H9 (cell line): ENCODE data around the gene CCDC88A. TPM values are rescaled to one million over a fixed set of nuclear protein-coding genes. Genes with fewer than 3 reads are reported as not detected.
"Not testable (repeated sequence)": the region's sequence is repeated elsewhere in the genome, so short reads cannot be mapped to it uniquely, and the experiment has no call there.

Experiments
- DNase-seq: peaks from one replicate; pipeline ENCODE4 v3.0.0-alpha.2; 2017
- H2AFZ ChIP-seq: one replicate; pipeline ENCODE4 v1.6.1; 2013; ENCODE audit warnings: mild to moderate bottlenecking, low read length, control low read depth, moderate library complexity
- H2AK5ac ChIP-seq: 2 replicates; pipeline ENCODE4 v1.6.1; 2013; ENCODE audit warnings: low read length, control low read depth, mixed read lengths; ENCODE audit not compliant: insufficient read length
- H2BK120ac ChIP-seq: one replicate; pipeline ENCODE4 v1.6.1; 2013; ENCODE audit warnings: low read depth, mild to moderate bottlenecking, low read length, control low read depth, inconsistent platforms; ENCODE audit not compliant: poor library complexity, severe bottlenecking
- H2BK12ac ChIP-seq: 2 replicates; pipeline ENCODE4 v1.6.1; 2013; ENCODE audit warnings: low read length, control low read depth, mixed read lengths, low read depth; ENCODE audit not compliant: insufficient read length
- H2BK15ac ChIP-seq: 2 replicates; pipeline ENCODE4 v1.6.1; 2013; ENCODE audit warnings: low read depth, low read length, control low read depth
- H2BK20ac ChIP-seq: one replicate; pipeline ENCODE4 v1.6.1; 2013; ENCODE audit warnings: low read depth, mild to moderate bottlenecking, low read length, control low read depth, inconsistent platforms; ENCODE audit not compliant: poor library complexity, severe bottlenecking
- H2BK5ac ChIP-seq: 2 replicates; pipeline ENCODE4 v1.6.1; 2013; ENCODE audit warnings: low read length, control low read depth, mixed read lengths; ENCODE audit not compliant: insufficient read length
- H3K14ac ChIP-seq: 2 replicates; pipeline ENCODE4 v1.6.1; 2013; ENCODE audit warnings: low read length, control low read depth; ENCODE audit not compliant: insufficient read depth
- H3K18ac ChIP-seq: 2 replicates; pipeline ENCODE4 v1.6.1; 2013; ENCODE audit warnings: low read depth, mild to moderate bottlenecking, mixed read lengths, low read length, control low read depth; ENCODE audit not compliant: insufficient read length
- H3K23ac ChIP-seq: 2 replicates; pipeline ENCODE4 v1.6.1; 2013; ENCODE audit warnings: low read length, control low read depth, mixed read lengths, low read depth; ENCODE audit not compliant: insufficient read length
- H3K23me2 ChIP-seq: 2 replicates; pipeline ENCODE4 v1.6.1; 2013; ENCODE audit warnings: low read depth, mild to moderate bottlenecking, mixed read lengths, low read length, control low read depth; ENCODE audit not compliant: insufficient read length, poor library complexity, severe bottlenecking
- H3K27ac ChIP-seq: 2 replicates; pipeline ENCODE4 v1.5.1; 2013; ENCODE audit warnings: low read length, control low read depth, mixed read lengths, low read depth; ENCODE audit not compliant: insufficient read length
- H3K27me3 ChIP-seq: 2 replicates; pipeline ENCODE4 v1.6.1; 2013; ENCODE audit warnings: low read length, control low read depth, inconsistent platforms; ENCODE audit not compliant: insufficient read depth
- H3K4ac ChIP-seq: 2 replicates; pipeline ENCODE4 v1.6.1; 2013; ENCODE audit warnings: low read depth, mild to moderate bottlenecking, control low read depth, inconsistent platforms, low read length, moderate library complexity
- H3K4me1 ChIP-seq: 2 replicates; pipeline ENCODE4 v1.6.1; 2013; ENCODE audit warnings: low read length, control low read depth, inconsistent platforms; ENCODE audit not compliant: insufficient read depth
- H3K4me2 ChIP-seq: 2 replicates; pipeline ENCODE4 v1.6.1; 2013; ENCODE audit warnings: low read length, control low read depth, mixed read lengths; ENCODE audit not compliant: insufficient read length, insufficient read depth
- H3K56ac ChIP-seq: 2 replicates; pipeline ENCODE4 v1.6.1; 2013; ENCODE audit warnings: low read depth, mild to moderate bottlenecking, mixed read lengths, low read length, control low read depth; ENCODE audit not compliant: insufficient read length
- H3K79me1 ChIP-seq: 2 replicates; pipeline ENCODE4 v1.6.1; 2013; ENCODE audit warnings: low read depth, mild to moderate bottlenecking, moderate library complexity, low read length, control low read depth, inconsistent platforms; ENCODE audit not compliant: insufficient read depth, poor library complexity, severe bottlenecking
- H3K79me2 ChIP-seq: 2 replicates; pipeline ENCODE4 v1.6.1; 2013; ENCODE audit warnings: low read length, control low read depth, inconsistent platforms; ENCODE audit not compliant: insufficient read depth
- H3K9ac ChIP-seq: 2 replicates; pipeline ENCODE4 v1.6.1; 2013; ENCODE audit warnings: low read length, control low read depth, mixed read lengths; ENCODE audit not compliant: insufficient read length; ENCODE audit errors: extremely low read depth
- H3K9me3 ChIP-seq: one replicate; pipeline ENCODE4 v1.6.1; 2013; ENCODE audit warnings: low read depth, low read length, inconsistent platforms; ENCODE audit not compliant: control insufficient read depth
- H3T11ph ChIP-seq: one replicate; pipeline ENCODE4 v1.6.1; 2013; ENCODE audit warnings: mild to moderate bottlenecking, low read length, control low read depth, inconsistent platforms
- H4K20me1 ChIP-seq: one replicate; pipeline ENCODE4 v1.6.1; 2013; ENCODE audit not compliant: control insufficient read depth, insufficient read length, insufficient read depth
- H4K5ac ChIP-seq: 2 replicates; pipeline ENCODE4 v1.6.1; 2013; ENCODE audit warnings: low read depth, mild to moderate bottlenecking, mixed read lengths, low read length, control low read depth; ENCODE audit not compliant: insufficient read length
- H4K8ac ChIP-seq: replicated peaks from 2 replicates; pipeline ENCODE4 v1.6.1; 2013; ENCODE audit warnings: low read length, control low read depth, mixed read lengths, low read depth; ENCODE audit not compliant: insufficient read length
- H4K91ac ChIP-seq: 2 replicates; pipeline ENCODE4 v1.6.1; 2013; ENCODE audit warnings: low read depth, mild to moderate bottlenecking, moderate library complexity, mixed read lengths, low read length, control low read depth; ENCODE audit not compliant: insufficient read length
- H3K27ac Mint-ChIP-seq, 3 experiments: 2 replicates in 2 of 3; 3 replicates in 1 of 3; pipeline ENCODE4 v1.8.0; 2020 to 2021; ENCODE audit warnings: mixed read lengths in 3 of 3, mild to moderate bottlenecking in 1 of 3, moderate library complexity in 1 of 3
- H3K27me3 Mint-ChIP-seq: 2 replicates; pipeline ENCODE4 v1.8.0; 2021; ENCODE audit warnings: low read depth, mild to moderate bottlenecking, moderate library complexity, mixed read lengths
- H3K36me3 Mint-ChIP-seq, 3 experiments: 2 replicates in 2 of 3; 3 replicates in 1 of 3; pipeline ENCODE4 v1.8.0; 2020 to 2021; ENCODE audit warnings: low read depth in 3 of 3, mixed read lengths in 3 of 3; ENCODE audit not compliant: insufficient read depth in 1 of 3
- H3K4me1 Mint-ChIP-seq, 2 experiments: 2 replicates each; pipeline ENCODE4 v1.8.0; 2020; ENCODE audit warnings: mixed read lengths in 2 of 2
- H3K4me3 Mint-ChIP-seq, 2 experiments: 2 replicates in 1 of 2; 3 replicates in 1 of 2; pipeline ENCODE4 v1.8.0; 2020 to 2021; ENCODE audit warnings: mild to moderate bottlenecking in 2 of 2, mixed read lengths in 2 of 2, moderate library complexity in 1 of 2
- H3K9me3 Mint-ChIP-seq, 2 experiments: 2 replicates in 1 of 2; 3 replicates in 1 of 2; pipeline ENCODE4 v1.8.0; 2020; ENCODE audit warnings: mild to moderate bottlenecking in 2 of 2, mixed read lengths in 2 of 2, moderate library complexity in 1 of 2
- CTCF ChIP-seq: fragments of 200-600 bp; sonication (generic); conservative IDR thresholded peaks from 3 replicates; pipeline ENCODE4 v1.8.0; 2021; ENCODE audit warnings: antibody characterized with exemption, mild to moderate bottlenecking
- WGBS: extraction: QIAGEN DNeasy Blood & Tissue Kit; methylation state at CpG from one replicate; pipeline ENCODE4 v1.1.7; 2013; ENCODE audit warnings: missing lambda C conversion rate, low lambda C conversion rate, mixed read lengths; ENCODE audit not compliant: insufficient read length; ENCODE audit errors: extremely low coverage; 5-methylcytosine and 5-hydroxymethylcytosine counted together
- total RNA-seq: library from RNA; stranded (reverse); gene quantifications from 2 replicates; pipeline ENCODE4 v1.2.1, GENCODE V29; 2021

CCDC88A gene
- total RNA-seq, 1 experiment from 2014 or later: 91.8 TPM

DNA sequence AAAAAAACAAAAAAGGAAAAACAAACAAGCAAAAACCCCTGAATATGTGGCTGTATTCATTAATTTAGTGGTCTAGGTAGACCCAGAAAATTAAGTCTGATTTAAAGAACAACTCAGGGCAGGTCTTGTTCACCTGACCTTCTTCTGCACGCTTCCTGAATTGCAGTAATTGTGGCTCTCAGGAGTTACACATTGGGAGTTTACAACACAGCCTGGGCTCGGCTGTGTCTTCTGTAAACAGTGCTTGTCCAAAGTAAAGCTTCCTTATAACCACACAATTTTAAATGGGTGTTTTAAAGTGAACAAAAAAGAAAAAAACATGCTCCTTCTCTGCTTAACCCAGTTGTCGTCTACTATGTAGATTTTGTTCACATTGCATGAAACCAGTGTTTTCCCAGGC is 142.3 kb downstream of the CCDC88A start:
- Histone ChIP-seq H2BK15ac (no peak overlapping the region), H2AFZ (no peak overlapping the region), H2AK5ac (no peak overlapping the region), H4K91ac (no peak overlapping the region), H3K79me1 (no peaks in the 10 kb centered on the region), H3K4me1 (no peaks in the 10 kb centered on the region; the same call in 1 of the 2 replicates), H4K20me1 (no peaks in the 10 kb centered on the region), H3K27me3 (no peaks in the 10 kb centered on the region), H3K9ac (no peak overlapping the region), H2BK5ac (no peak overlapping the region), H3T11ph (no peak overlapping the region), H3K23ac (no peak overlapping the region), H3K4me2 (no peak overlapping the region), H4K5ac (no peak overlapping the region), H3K14ac (no peak overlapping the region), H3K79me2 (no peaks in the 10 kb centered on the region), H3K23me2 (peaks cover 6% of the 10 kb centered on the region), H3K18ac (no peak overlapping the region), H3K56ac (no peak overlapping the region), H2BK20ac (no peak overlapping the region), H4K8ac (no peak overlapping the region), H3K4ac (no peak overlapping the region), H2BK12ac (no peak overlapping the region), H2BK120ac (no peak overlapping the region), H3K27ac (no peak overlapping the region), H3K9me3 (no peaks in the 10 kb centered on the region)
- Mint-ChIP-seq H3K9me3 (no peaks in the 10 kb centered on the region), H3K4me3 (no peak overlapping the region), H3K27ac (peak overlapping the region in 1 of 3 experiments; percentile 73; a peak in 3 of 7 replicates), H3K4me1 (peaks cover 30 to 38% of the 10 kb centered on the region in 2 experiments), H3K27me3 (no peaks in the 10 kb centered on the region), H3K36me3 (no peaks in the 10 kb centered on the region)
- TF ChIP-seq CTCF: no peak
- no peak for DNase-seq
- WGBS: no CpG with 5 or more reads among the region's 3 CpGs

- not testable (repeated sequence) for H3K18ac ChIP-seq, H2BK5ac ChIP-seq, H3K23ac ChIP-seq, H2BK15ac ChIP-seq, H2BK12ac ChIP-seq, H2BK120ac ChIP-seq, H3K79me1 ChIP-seq, H3K27ac ChIP-seq, H3K56ac ChIP-seq, H3K27me3 ChIP-seq, H3T11ph ChIP-seq, H3K4me1 ChIP-seq, H4K8ac ChIP-seq, H3K36me3 Mint-ChIP-seq, H4K5ac ChIP-seq, H3K4me3 Mint-ChIP-seq, H2AK5ac ChIP-seq, DNase-seq, H3K9me3 Mint-ChIP-seq, H3K27ac Mint-ChIP-seq, H4K20me1 ChIP-seq, H3K4ac ChIP-seq, H3K27me3 Mint-ChIP-seq, H3K14ac ChIP-seq, H2AFZ ChIP-seq, H4K91ac ChIP-seq, H3K9me3 ChIP-seq, H3K23me2 ChIP-seq, H2BK20ac ChIP-seq, H3K79me2 ChIP-seq, H3K4me2 ChIP-seq, H3K9ac ChIP-seq
- WGBS: no CpG with 5 or more reads among the region's 2 CpGs
- peaks cover 15 to 25% of the 10 kb centered on the region in 2 experiments for H3K4me1 Mint-ChIP-seq
Measured at GRCh38 chr2:55274346-55274745, 145.3 kb downstream of the CCDC88A start.
